ENCODE results near the gene MAP1LC3B. TPM values are rescaled to one million over a fixed set of nuclear protein-coding genes. Genes with fewer than 3 reads are reported as not detected.

MAP1LC3B gene
- total RNA-seq, 2 experiments from 2014 or later, result 49.7 to 62.1 TPM

GRCh38 chr16:87422106-87422505 is 30.0 kb downstream of the MAP1LC3B start:
- no peaks in the 10 kb centered on the region for H3K27me3 Mint-ChIP-seq
- ATAC-seq, result no peak
- no peak overlapping the region for H3K27ac Mint-ChIP-seq
- peaks cover 19% of the 10 kb centered on the region for H3K36me3 Mint-ChIP-seq (ENCODE audit: low read depth)
- intact Hi-C loops (cut with DNase I, micrococcal nuclease), result no loop called here
- CTCF ChIA-PET, result interaction anchor here (0.7 kb wide), 1 partner anchor 10 kb away, joined by 4 read pairs; no protein-coding TSS in a partner anchor
- H3K4me1 Mint-ChIP-seq, result no peaks in the 10 kb centered on the region
- no peaks in the 10 kb centered on the region for H3K9me3 Mint-ChIP-seq (ENCODE audit: low read depth)
- DNase-seq, result no peak
- POLR2A ChIA-PET, result interaction anchor here (0.6 kb wide), 1 partner anchor 38 kb away, joined by 6 read pairs; no protein-coding TSS in a partner anchor
- no peak overlapping the region for H3K4me3 Mint-ChIP-seq

DNA sequence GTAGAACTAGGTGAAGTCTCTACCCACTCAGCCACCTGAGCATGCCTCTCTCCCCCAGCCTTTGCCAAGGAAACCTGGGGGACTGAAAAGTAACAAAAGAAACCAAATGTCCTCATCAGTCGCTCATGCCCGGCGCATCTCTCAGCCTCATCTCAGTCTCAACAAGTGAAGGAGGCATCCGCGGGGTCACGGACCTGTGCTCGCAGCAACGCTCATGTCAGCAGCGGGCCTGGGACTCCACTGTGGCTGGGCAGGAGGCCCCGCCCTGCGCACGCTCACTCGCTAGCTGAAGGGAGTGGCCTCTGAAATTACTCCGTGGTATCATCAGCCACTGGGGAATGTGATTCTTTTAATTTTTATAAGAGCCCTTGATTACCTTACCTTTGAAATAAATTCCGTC is 31.3 kb downstream of the MAP1LC3B start:
- POLR2A ChIA-PET, result no interaction called here
- no peak overlapping the region for H3K4me3 Mint-ChIP-seq
- no peak for ATAC-seq
- no peaks in the 10 kb centered on the region for H3K27me3 Mint-ChIP-seq
- no peaks in the 10 kb centered on the region for H3K9me3 Mint-ChIP-seq (ENCODE audit: low read depth)
- no peaks in the 10 kb centered on the region for H3K4me1 Mint-ChIP-seq
- peaks cover 19% of the 10 kb centered on the region for H3K36me3 Mint-ChIP-seq (ENCODE audit: low read depth)
- intact Hi-C loops (cut with DNase I, micrococcal nuclease), result no loop called here
- no peak for DNase-seq
- H3K27ac Mint-ChIP-seq, result no peak overlapping the region
- CTCF ChIA-PET, result no interaction called here

DNA sequence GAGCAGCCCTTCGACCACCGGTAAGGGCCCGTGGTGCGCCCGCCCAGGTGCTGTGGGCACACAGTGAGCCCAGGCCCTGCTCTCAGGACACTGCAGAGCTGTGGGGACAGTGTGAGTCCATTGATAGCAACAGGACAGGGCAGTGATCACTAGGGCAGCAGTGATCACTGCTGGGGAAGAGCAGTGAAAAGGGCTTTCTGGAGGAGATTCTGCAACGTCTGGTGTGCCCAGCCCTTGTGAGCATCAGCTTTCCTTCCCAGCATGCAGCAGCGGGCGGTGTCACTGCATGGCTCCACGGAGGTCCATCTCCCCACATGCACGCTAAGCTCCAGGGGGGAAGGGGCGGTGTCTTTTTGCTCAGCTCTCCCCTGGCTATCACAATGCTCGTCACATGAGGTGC is 32.1 kb downstream of the MAP1LC3B start:
- Mint-ChIP-seq H3K36me3 (ENCODE audit: low read depth) (peaks cover 18% of the 10 kb centered on the region), H3K27ac (no peak overlapping the region), H3K9me3 (ENCODE audit: low read depth) (no peaks in the 10 kb centered on the region), H3K4me1 (no peaks in the 10 kb centered on the region), H3K27me3 (no peaks in the 10 kb centered on the region), H3K4me3 (no peak overlapping the region)
- ChIA-PET CTCF (no interaction called here), POLR2A (no interaction called here)
- intact Hi-C loops (cut with DNase I, micrococcal nuclease), result no loop called here
- DNase-seq (no peak), ATAC-seq (no peak)

GRCh38 chr16:87425941-87426340 is 33.8 kb downstream of the MAP1LC3B start:
- ATAC-seq (no peak), DNase-seq (no peak)
- intact Hi-C loops (cut with DNase I, micrococcal nuclease), result no loop called here
- Mint-ChIP-seq H3K36me3 (ENCODE audit: low read depth) (peaks cover 17% of the 10 kb centered on the region), H3K27me3 (no peaks in the 10 kb centered on the region), H3K4me3 (no peak overlapping the region), H3K9me3 (ENCODE audit: low read depth) (no peaks in the 10 kb centered on the region), H3K27ac (no peak overlapping the region), H3K4me1 (no peaks in the 10 kb centered on the region)
- POLR2A ChIA-PET, result no interaction called here
- CTCF ChIA-PET, result interaction anchor here (0.5 to 0.8 kb wide), 2 partner anchors 78 to 210 kb away, joined by 3 to 4 read pairs; no protein-coding TSS in a partner anchor

- no peak overlapping the region for H3K4me3 Mint-ChIP-seq
- H3K27ac Mint-ChIP-seq, result no peak overlapping the region
- no peak for DNase-seq
- no peaks in the 10 kb centered on the region for H3K4me1 Mint-ChIP-seq
- ChIA-PET POLR2A (no interaction called here), CTCF (interaction anchor here (0.8 kb wide), 1 partner anchor 78 kb away, joined by 4 read pairs; no protein-coding TSS in a partner anchor)
- H3K9me3 Mint-ChIP-seq (ENCODE audit: low read depth), result no peaks in the 10 kb centered on the region
- H3K27me3 Mint-ChIP-seq, result no peaks in the 10 kb centered on the region
- H3K36me3 Mint-ChIP-seq (ENCODE audit: low read depth), result peaks cover 17% of the 10 kb centered on the region
- intact Hi-C loops (cut with DNase I, micrococcal nuclease), result no loop called here
- no peak for ATAC-seq
These were observed 34.5 kb downstream of the MAP1LC3B start for GRCh38 chr16:87426423-87427215.

GRCh38 chr16:87431926-87432325 is 39.8 kb downstream of the MAP1LC3B start:
- Mint-ChIP-seq H3K36me3 (ENCODE audit: low read depth) (peaks cover 2% of the 10 kb centered on the region), H3K4me3 (no peak overlapping the region), H3K27me3 (no peaks in the 10 kb centered on the region), H3K4me1 (peaks cover 19% of the 10 kb centered on the region), H3K9me3 (ENCODE audit: low read depth) (no peaks in the 10 kb centered on the region), H3K27ac (no peak overlapping the region)
- ATAC-seq (no peak), DNase-seq (no peak)
- intact Hi-C loops (cut with DNase I, micrococcal nuclease), result no loop called here
- POLR2A ChIA-PET, result no interaction called here
- CTCF ChIA-PET, result no interaction called here

- H3K27me3 Mint-ChIP-seq, result no peaks in the 10 kb centered on the region
- intact Hi-C loops (cut with DNase I, micrococcal nuclease), result no loop called here
- ChIA-PET CTCF (interaction anchor here (0.5 kb wide), 1 partner anchor 338 kb away, joined by 4 read pairs; no protein-coding TSS in a partner anchor), POLR2A (no interaction called here)
- H3K27ac Mint-ChIP-seq, result no peak overlapping the region
- no peak for ATAC-seq
- H3K4me1 Mint-ChIP-seq, result peaks cover 21% of the 10 kb centered on the region
- H3K4me3 Mint-ChIP-seq, result no peak overlapping the region
- peaks cover 2% of the 10 kb centered on the region for H3K36me3 Mint-ChIP-seq (ENCODE audit: low read depth)
- no peak for DNase-seq
- H3K9me3 Mint-ChIP-seq (ENCODE audit: low read depth), result no peaks in the 10 kb centered on the region
These were observed 40.3 kb downstream of the MAP1LC3B start for GRCh38 chr16:87432330-87432915.

GRCh38 chr16:87434146-87434667 is 42.1 kb downstream of the MAP1LC3B start:
- peaks cover 23% of the 10 kb centered on the region for H3K4me1 Mint-ChIP-seq
- H3K27me3 Mint-ChIP-seq, result no peaks in the 10 kb centered on the region
- DNase-seq (no peak), ATAC-seq (no peak)
- intact Hi-C loops (cut with DNase I, micrococcal nuclease), result no loop called here
- H3K9me3 Mint-ChIP-seq (ENCODE audit: low read depth), result no peaks in the 10 kb centered on the region
- no peak overlapping the region for H3K27ac Mint-ChIP-seq
- H3K4me3 Mint-ChIP-seq, result no peak overlapping the region
- peaks cover 2% of the 10 kb centered on the region for H3K36me3 Mint-ChIP-seq (ENCODE audit: low read depth)
- CTCF ChIA-PET, result no interaction called here
- POLR2A ChIA-PET, result no interaction called here

DNA sequence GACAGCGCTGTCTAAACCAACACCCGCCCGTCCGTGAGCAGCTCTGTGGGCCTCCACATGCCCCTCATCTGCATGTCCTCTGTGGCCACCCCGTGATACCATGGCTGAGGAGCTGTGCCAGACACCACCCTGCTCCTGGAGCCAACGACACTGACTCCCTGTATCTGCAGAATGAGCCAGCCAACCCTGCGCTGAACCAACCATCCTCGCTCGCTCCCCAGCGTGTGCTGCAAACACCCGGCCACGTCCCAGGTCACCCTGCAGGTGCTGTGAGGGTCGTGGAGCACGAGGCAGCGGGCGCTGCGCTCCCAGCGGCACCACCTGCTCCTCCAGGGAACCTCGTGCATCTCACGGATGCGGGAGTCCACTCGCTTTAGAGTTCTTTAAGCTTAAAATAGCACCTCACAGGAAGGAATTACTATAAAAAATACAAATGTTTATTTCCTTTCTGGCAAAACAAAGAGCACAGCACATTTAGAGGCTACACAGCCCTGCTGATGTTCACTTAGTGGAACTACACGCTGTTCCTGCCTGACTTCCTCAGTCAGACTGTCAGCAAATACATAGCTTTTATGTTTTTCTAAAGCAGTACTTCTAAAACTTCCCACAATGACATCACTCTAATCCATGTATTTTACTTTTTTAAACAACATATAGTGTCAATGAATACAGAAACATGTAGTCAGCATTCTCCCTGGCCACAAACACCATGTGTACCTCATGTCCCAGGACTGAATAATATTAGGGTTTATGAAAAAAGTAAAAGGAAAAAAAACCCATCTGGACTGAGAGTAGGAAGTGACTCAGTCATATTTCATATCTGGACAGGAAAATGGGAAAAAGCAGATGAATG is 43.5 kb downstream of the MAP1LC3B start:
- Mint-ChIP-seq H3K9me3 (ENCODE audit: low read depth) (no peaks in the 10 kb centered on the region), H3K27me3 (no peaks in the 10 kb centered on the region), H3K4me3 (no peak overlapping the region), H3K27ac (no peak overlapping the region), H3K4me1 (peaks cover 23% of the 10 kb centered on the region), H3K36me3 (ENCODE audit: low read depth) (no peaks in the 10 kb centered on the region)
- peak; percentile 27 for ATAC-seq
- ChIA-PET POLR2A (interaction anchor here (1.5 kb wide), 1 partner anchor 22 kb away, joined by 6 read pairs; no protein-coding TSS in a partner anchor), CTCF (interaction anchor here (0.8 to 0.9 kb wide), 3 partner anchors 18 to 574 kb away, joined by 3 read pairs; no protein-coding TSS in a partner anchor)
- intact Hi-C loops (cut with DNase I, micrococcal nuclease), result loop anchor here (1.0 to 2.0 kb wide), 2 partner anchors 57 to 58 kb away; partner anchors contain the start of gene ZCCHC14 (in 2 of the 2)
- no peak for DNase-seq

DNA sequence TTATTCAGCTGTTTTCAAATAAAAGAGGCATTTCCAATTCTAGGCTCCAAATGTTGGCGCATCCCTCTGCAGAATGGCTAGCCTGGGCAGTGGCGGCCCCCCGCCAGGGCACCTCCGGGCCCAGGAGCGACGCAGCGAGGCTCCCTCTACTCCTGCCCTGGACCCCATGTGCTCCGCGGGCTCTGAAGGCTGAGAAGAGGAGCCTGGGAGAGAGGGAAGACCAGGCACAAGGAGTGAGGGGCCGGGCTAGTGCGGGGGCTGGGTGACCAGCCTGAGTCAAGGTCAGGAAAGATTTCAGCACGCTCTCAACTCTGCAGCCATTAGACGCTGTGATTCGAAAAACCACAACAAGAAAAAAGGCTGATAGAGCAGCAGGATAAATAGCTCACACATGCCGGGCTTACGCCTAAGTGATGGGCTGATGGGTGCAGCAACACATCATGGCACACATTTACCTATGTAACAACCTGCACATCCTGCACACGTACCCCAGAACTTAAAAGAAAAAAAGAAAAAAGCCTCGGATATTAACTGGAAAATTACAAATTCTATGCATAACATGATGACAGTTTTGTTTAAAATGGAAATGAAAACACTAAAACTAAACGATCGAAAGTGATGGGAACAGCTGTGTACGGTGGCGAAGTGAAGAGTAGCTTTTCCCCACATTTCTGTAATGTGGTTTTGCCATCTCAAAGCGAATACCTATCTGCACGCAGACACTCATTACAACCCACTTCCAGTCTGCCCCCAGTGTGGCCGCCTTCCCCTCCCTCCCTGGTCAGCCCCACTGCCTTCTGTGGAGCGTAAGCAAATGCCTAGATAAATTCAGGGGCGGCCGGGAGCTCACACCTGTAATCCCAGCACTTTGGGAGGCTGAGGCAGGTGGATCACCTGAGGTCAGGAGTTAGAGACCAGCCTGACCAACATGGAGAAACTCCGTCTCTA is 44.4 kb downstream of the MAP1LC3B start:
- no peaks in the 10 kb centered on the region for H3K27me3 Mint-ChIP-seq
- POLR2A ChIA-PET, result interaction anchor here (0.8 to 1.5 kb wide), 3 partner anchors 21 to 42 kb away, joined by 3 to 6 read pairs (median 4); no protein-coding TSS in a partner anchor
- intact Hi-C loops (cut with DNase I, micrococcal nuclease), result loop anchor here (1.0 to 2.0 kb wide), 2 partner anchors 56 to 57 kb away; partner anchors contain the start of gene ZCCHC14 (in 2 of the 2)
- DNase-seq (peak; percentile 68), ATAC-seq (peak; percentile 85)
- peak overlapping the region; percentile 44 for H3K27ac Mint-ChIP-seq
- no peaks in the 10 kb centered on the region for H3K9me3 Mint-ChIP-seq (ENCODE audit: low read depth)
- H3K4me1 Mint-ChIP-seq, result peaks cover 23% of the 10 kb centered on the region
- CTCF ChIA-PET, result interaction anchor here (0.8 to 0.9 kb wide), 4 partner anchors 17 to 573 kb away, joined by 3 read pairs; no protein-coding TSS in a partner anchor
- H3K36me3 Mint-ChIP-seq (ENCODE audit: low read depth), result no peaks in the 10 kb centered on the region
- peak overlapping the region; percentile 54 for H3K4me3 Mint-ChIP-seq
